GM12878 (cell line): ENCODE data around the gene KRTAP3-2. TPM values are rescaled to one million over a fixed set of nuclear protein-coding genes. Genes with fewer than 3 reads are reported as not detected.

Experiments
- ATAC-seq: fragments of 200-7000 bp; cut with Tn5 transposase; 3 replicates; pipeline ENCODE4 v1.9.1; 2020; ENCODE audit warnings: mild to moderate bottlenecking, moderate library complexity
- BruUV-seq: library from RNA; stranded (reverse); fragments of 400-500 nt; replicated peaks from 2 replicates; lab custom pipeline; 2021; lab: Mats Ljungman, UMichigan
- CTCF ChIA-PET: fragments of 300-600 bp; sonication (Branson Sonifier 250); formaldehyde crosslinking; extraction: SDS; loops from one replicate; lab custom pipeline; 2021; ENCODE audit warnings: inconsistent platforms; lab: Yijun Ruan, JAX
- POLR2A ChIA-PET: fragments of 350-600 bp; formaldehyde crosslinking; extraction: SDS; loops from one replicate; lab custom pipeline; 2021; ENCODE audit warnings: inconsistent platforms; lab: Charles Lee
- RAD21 ChIA-PET: fragments of 300-600 bp; sonication (Branson Sonifier 250); formaldehyde crosslinking; loops from one replicate; lab custom pipeline; 2023; ENCODE audit warnings: antibody characterized with exemption; ENCODE audit not compliant: unreplicated experiment; lab: Charles Lee
- SMC1A ChIA-PET: fragments of 300-600 bp; sonication (Branson Sonifier 250); formaldehyde crosslinking; loops from one replicate; lab custom pipeline; 2023; ENCODE audit not compliant: unreplicated experiment, uncharacterized antibody; lab: Charles Lee
- DNase-seq: peaks from one replicate; pipeline ENCODE4 v3.0.0-alpha.2; 2011; ENCODE audit warnings: low read depth, low spot score
- FAIRE-seq: peaks from 3 replicates; lab custom pipeline; 2011; peaks lifted over from hg19 to GRCh38; lab: Jason Lieb, UNC
- H2AFZ ChIP-seq: 2 replicates; pipeline ENCODE4 v1.6.0; 2011; ENCODE audit warnings: low read depth, low read length, control low read depth; ENCODE audit not compliant: control insufficient read depth
- H3K27ac ChIP-seq: 2 replicates; pipeline ENCODE4 v1.5.1; 2011; ENCODE audit warnings: control low read depth; ENCODE audit not compliant: control insufficient read depth, insufficient read depth
- H3K27me3 ChIP-seq, 2 experiments: replicated peaks in 1 of 2; 2 replicates each; pipeline versions ENCODE4 v1.6.0 to v1.6.1; 2011; ENCODE audit warnings: low read length in 1 of 2; ENCODE audit not compliant: control insufficient read depth in 2 of 2, insufficient read depth in 2 of 2
- H3K36me3 ChIP-seq, 2 experiments: 2 replicates each; pipeline ENCODE4 v1.5.1; 2011; ENCODE audit warnings: low read length in 1 of 2; ENCODE audit not compliant: control insufficient read depth in 2 of 2, insufficient read depth in 2 of 2
- H3K4me1 ChIP-seq: 2 replicates; pipeline ENCODE4 v1.6.1; 2011; ENCODE audit warnings: mild to moderate bottlenecking, low read length, moderate library complexity, mixed read lengths; ENCODE audit not compliant: control insufficient read depth, insufficient read depth
- H3K4me2 ChIP-seq: 2 replicates; pipeline ENCODE4 v1.6.0; 2011; ENCODE audit warnings: control low read depth; ENCODE audit not compliant: control insufficient read depth, insufficient read depth
- H3K4me3 ChIP-seq: fragments of 200-600 bp; sonication (generic); 2 replicates; pipeline ENCODE4 v1.5.1; 2016
- H3K79me2 ChIP-seq: 2 replicates; pipeline ENCODE4 v1.6.0; 2011; ENCODE audit warnings: low read length; ENCODE audit not compliant: control insufficient read depth, insufficient read depth
- H3K9ac ChIP-seq: 2 replicates; pipeline ENCODE4 v1.8.0; 2011; ENCODE audit warnings: low read length, control low read depth, mixed read lengths; ENCODE audit not compliant: control insufficient read depth, insufficient read depth
- H3K9me3 ChIP-seq: replicated peaks from 3 replicates; pipeline ENCODE4 v1.5.1; 2011; ENCODE audit warnings: mild to moderate bottlenecking, low read length; ENCODE audit not compliant: control insufficient read depth, insufficient read depth
- H4K20me1 ChIP-seq: 2 replicates; pipeline ENCODE4 v1.6.0; 2011; ENCODE audit not compliant: control insufficient read depth, insufficient read depth
- CREM ChIP-seq: IDR thresholded peaks from 2 replicates; pipeline ENCODE4 v1.6.1; 2014; ENCODE audit warnings: antibody characterized with exemption, low read depth
- FOS ChIP-seq: IDR thresholded peaks from 3 replicates; pipeline ENCODE4 v1.6.1; 2011; ENCODE audit warnings: borderline replicate concordance; ENCODE audit not compliant: insufficient read length; ENCODE audit errors: extremely low read depth
- POLR2AphosphoS5 ChIP-seq: IDR thresholded peaks from 2 replicates; pipeline ENCODE4 v1.6.1; 2011; ENCODE audit warnings: mild to moderate bottlenecking, low read length, inconsistent platforms
- SRF ChIP-seq, 2 experiments: IDR thresholded peaks; 2 replicates each; pipeline ENCODE4 v1.6.1; 2011; ENCODE audit warnings: low read depth in 2 of 2, low read length in 2 of 2, mild to moderate bottlenecking in 1 of 2, moderate library complexity in 1 of 2
- WGBS: methylation state at CpG from one replicate; pipeline ENCODE4 v1.1.6; 2016; ENCODE audit warnings: low lambda C conversion rate; ENCODE audit not compliant: insufficient replicate concordance, insufficient coverage; ENCODE audit errors: missing lambda C conversion rate; 5-methylcytosine and 5-hydroxymethylcytosine counted together
- in situ Hi-C: fragments of 300-500 bp; cut with MboI; formaldehyde crosslinking; loops from 9 replicates; pipeline ENCODE4 v1.14.3; 2018; ENCODE audit warnings: mixed read lengths
- intact Hi-C: fragments of 100-400 bp; cut with micrococcal nuclease; formaldehyde crosslinking; loops from one replicate; pipeline ENCODE4 v1.14.2; 2022; ENCODE audit not compliant: unreplicated experiment
- polyA plus RNA-seq, 11 experiments: library from polyadenylated mRNA; depleted of rRNA in 4 of 11; unstranded in 6 of 11; stranded (reverse) in 5 of 11; fragments of >200 nt; fragmentation: Nextera tagmentation in 4 of 11; fragmentation: Illumina TruSeq in 1 of 11; extraction: Ambion mirVana in 4 of 11; extraction: Trizol in 1 of 11; gene quantifications; 1 replicate in 1 of 11; 2 replicates in 10 of 11; pipeline versions ENCODE4 v1.2.1 to v1.2.3, GENCODE V29; 2011 to 2016; ENCODE audit warnings: inconsistent platforms in 2 of 11, missing spikeins in 2 of 11, low read depth in 1 of 11
- total RNA-seq, 4 experiments: library from RNA; depleted of rRNA in 3 of 4; stranded (reverse); fragments of >200 nt in 3 of 4; fragmentation: Illumina TruSeq in 1 of 4; extraction: Trizol in 1 of 4; gene quantifications; 2 replicates each; pipeline versions ENCODE4 v1.2.1 to v1.2.3, GENCODE V29; 2013 to 2021
- TF ChIP-seq, protein P1 (sequence below), 3 experiments: IDR thresholded peaks in 2 of 3; conservative IDR thresholded peaks in 1 of 3; 2 replicates each; pipeline ENCODE4 v1.5.1; 2011; ENCODE audit warnings: low read depth in 3 of 3, low read length in 3 of 3, mild to moderate bottlenecking in 3 of 3, control low read depth in 2 of 3, moderate library complexity in 2 of 3, inconsistent platforms in 1 of 3, mixed read lengths in 1 of 3; ENCODE audit not compliant: control insufficient read depth in 2 of 3, insufficient read depth in 1 of 3; ENCODE audit errors: extremely low read depth in 1 of 3

KRTAP3-2 gene
- total and polyA plus RNA-seq, 10 of the 15 experiments (the other 5 are each of a cell fraction or from before 2014, with no cell fraction given): not detected

DNA sequence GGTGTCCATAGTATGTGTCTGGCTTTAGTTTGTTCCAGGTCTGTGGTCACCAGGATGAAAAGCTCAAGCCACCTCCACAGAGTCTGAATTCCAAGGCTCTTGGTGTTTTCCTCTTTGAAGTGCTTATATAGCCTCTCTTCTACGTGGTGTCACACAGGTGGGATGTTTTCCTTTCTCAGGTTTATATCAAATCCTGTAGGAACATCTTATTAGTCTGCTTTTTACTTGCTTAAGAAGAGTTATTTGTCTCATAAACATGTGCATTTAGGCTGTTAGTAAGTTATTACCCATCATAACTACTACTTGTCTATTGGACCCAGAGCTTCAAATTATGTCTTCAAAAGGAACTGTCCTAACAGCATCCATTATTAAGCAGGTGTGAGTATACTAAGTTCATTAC, 32.9 kb downstream of the KRTAP3-2 start, which contains the start of gene KRT39:
TSS of gene KRT39 (minus strand) at position 101 of the 400 bp plus-strand sequence. CDS start at position 9, 92 bp downstream.
- FAIRE-seq (no peak), DNase-seq (no peak), ATAC-seq (no peak)
- WGBS: 0% methylated on average over 1 of the region's 1 CpG
- no peaks in the 10 kb centered on the region; the same call in 2 of the 3 replicates for H3K9me3 ChIP-seq
- ChIA-PET CTCF (no interaction called here), SMC1A (no interaction called here), RAD21 (no interaction called here), POLR2A (no interaction called here)
- no TSS peak for BruUV-seq
- H2AFZ ChIP-seq: no peak within 1 kb of the TSS
- no peaks in the 10 kb centered on the region for H4K20me1 ChIP-seq
- TF ChIP-seq CREM (no peak), FOS (no peak), SRF (IDR thresholded peaks at IDR 0.05; ENCODE audit: low read depth in 2 of 2, low read length in 2 of 2) (no peak)
- H3K4me2 ChIP-seq: no peak within 1 kb of the TSS
- no peak within 1 kb of the TSS for H3K9ac ChIP-seq
- in situ Hi-C loops (no loop called here), intact Hi-C loops (no loop called here)
- no peaks in the 10 kb centered on the region for H3K4me1 ChIP-seq
- no peaks in the 10 kb centered on the region for H3K79me2 ChIP-seq
- H3K27me3 ChIP-seq: no peaks in the 10 kb centered on the region
- no peak within 1 kb of the TSS for H3K4me3 ChIP-seq
- no peak within 1 kb of the TSS for H3K27ac ChIP-seq
- H3K36me3 ChIP-seq: no peaks in the 10 kb centered on the region

DNA sequence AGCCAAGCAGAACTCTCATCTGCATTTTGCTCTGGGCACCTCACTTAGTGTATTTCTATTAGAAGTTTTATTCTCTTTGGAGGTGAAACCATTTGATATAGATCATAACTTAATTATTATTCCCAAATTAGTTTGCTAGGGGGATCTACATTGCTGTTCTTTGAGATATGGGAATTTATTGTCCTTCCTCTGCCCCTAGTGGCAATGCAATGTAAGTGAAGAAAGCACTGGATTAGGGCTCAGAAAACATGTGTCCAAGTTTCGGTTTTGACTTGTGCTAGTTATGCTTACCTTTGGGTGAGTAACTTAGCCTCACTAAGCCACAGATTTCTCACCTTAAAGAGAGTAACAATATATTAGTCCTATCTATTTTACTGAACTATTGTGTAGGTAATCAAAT, 35.9 kb downstream of the KRTAP3-2 start:
- intact Hi-C loops: no loop called here
- ATAC-seq: peak; percentile 59; the same call in 2 of the 3 replicates
- no peak for FAIRE-seq

More for the DNA sequence above, 35.9 kb downstream of the KRTAP3-2 start:
- H2AFZ ChIP-seq: no peak overlapping the region
- no peak overlapping the region for H3K4me3 ChIP-seq
- no peaks in the 10 kb centered on the region for H4K20me1 ChIP-seq
- no peak for DNase-seq
- H3K9me3 ChIP-seq: no peaks in the 10 kb centered on the region; the same call in 2 of the 3 replicates
- WGBS: 0% methylated on average over 1 of the region's 1 CpG
- H3K4me2 ChIP-seq: no peak overlapping the region
- H3K79me2 ChIP-seq: no peaks in the 10 kb centered on the region
- POLR2A ChIA-PET: no interaction called here
- no peaks in the 10 kb centered on the region for H3K27me3 ChIP-seq
- CTCF ChIA-PET: interaction anchor here (0.7 to 1.0 kb wide), 2 partner anchors 46 to 594 kb away, joined by 3 read pairs; no protein-coding TSS in a partner anchor
- RAD21 ChIA-PET: no interaction called here
- no peak for TF ChIP-seq POLR2AphosphoS5
- TF ChIP-seq, protein P1, sequence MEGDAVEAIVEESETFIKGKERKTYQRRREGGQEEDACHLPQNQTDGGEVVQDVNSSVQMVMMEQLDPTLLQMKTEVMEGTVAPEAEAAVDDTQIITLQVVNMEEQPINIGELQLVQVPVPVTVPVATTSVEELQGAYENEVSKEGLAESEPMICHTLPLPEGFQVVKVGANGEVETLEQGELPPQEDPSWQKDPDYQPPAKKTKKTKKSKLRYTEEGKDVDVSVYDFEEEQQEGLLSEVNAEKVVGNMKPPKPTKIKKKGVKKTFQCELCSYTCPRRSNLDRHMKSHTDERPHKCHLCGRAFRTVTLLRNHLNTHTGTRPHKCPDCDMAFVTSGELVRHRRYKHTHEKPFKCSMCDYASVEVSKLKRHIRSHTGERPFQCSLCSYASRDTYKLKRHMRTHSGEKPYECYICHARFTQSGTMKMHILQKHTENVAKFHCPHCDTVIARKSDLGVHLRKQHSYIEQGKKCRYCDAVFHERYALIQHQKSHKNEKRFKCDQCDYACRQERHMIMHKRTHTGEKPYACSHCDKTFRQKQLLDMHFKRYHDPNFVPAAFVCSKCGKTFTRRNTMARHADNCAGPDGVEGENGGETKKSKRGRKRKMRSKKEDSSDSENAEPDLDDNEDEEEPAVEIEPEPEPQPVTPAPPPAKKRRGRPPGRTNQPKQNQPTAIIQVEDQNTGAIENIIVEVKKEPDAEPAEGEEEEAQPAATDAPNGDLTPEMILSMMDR (IDR thresholded peaks at IDR 0.05 in 2 of 3, conservative IDR thresholded peaks at IDR 0.05 in 1 of 3; ENCODE audit: control insufficient read depth in 2 of 3, extremely low read depth in 1 of 3, insufficient read depth in 1 of 3, low read depth in 3 of 3, low read length in 3 of 3): peak; percentile 31 to 63 (median 59); a peak in 4 of 6 replicates
- H3K9ac ChIP-seq: no peak overlapping the region
- H3K4me1 ChIP-seq: no peaks in the 10 kb centered on the region
- in situ Hi-C loops: no loop called here
- no peaks in the 10 kb centered on the region for H3K36me3 ChIP-seq
- H3K27ac ChIP-seq: no peak overlapping the region
- SMC1A ChIA-PET: no interaction called here
- no TSS peak for BruUV-seq
